NCI-H82 treated with DMSO at 0.1 percent for 48 hours (cell line): ENCODE measurements around the gene DYDC2.
A peak's percentile ranks its signal among the peaks of the same experiment; 100 is the strongest.
"Not testable (repeated sequence)": the region's sequence is repeated elsewhere in the genome, so short reads cannot be mapped to it uniquely, and the experiment has no call there.

ENCODE experiments used
- DNase-seq: peaks from one replicate; lab custom pipeline; 2025; ENCODE audit not compliant: unreplicated experiment; lab: John Stamatoyannopoulos, UW

Gene DYDC2

GRCh38 chr10:80412486-80412885, 55.9 kb downstream of the DYDC2 start:
- no peak for DNase-seq

DNA sequence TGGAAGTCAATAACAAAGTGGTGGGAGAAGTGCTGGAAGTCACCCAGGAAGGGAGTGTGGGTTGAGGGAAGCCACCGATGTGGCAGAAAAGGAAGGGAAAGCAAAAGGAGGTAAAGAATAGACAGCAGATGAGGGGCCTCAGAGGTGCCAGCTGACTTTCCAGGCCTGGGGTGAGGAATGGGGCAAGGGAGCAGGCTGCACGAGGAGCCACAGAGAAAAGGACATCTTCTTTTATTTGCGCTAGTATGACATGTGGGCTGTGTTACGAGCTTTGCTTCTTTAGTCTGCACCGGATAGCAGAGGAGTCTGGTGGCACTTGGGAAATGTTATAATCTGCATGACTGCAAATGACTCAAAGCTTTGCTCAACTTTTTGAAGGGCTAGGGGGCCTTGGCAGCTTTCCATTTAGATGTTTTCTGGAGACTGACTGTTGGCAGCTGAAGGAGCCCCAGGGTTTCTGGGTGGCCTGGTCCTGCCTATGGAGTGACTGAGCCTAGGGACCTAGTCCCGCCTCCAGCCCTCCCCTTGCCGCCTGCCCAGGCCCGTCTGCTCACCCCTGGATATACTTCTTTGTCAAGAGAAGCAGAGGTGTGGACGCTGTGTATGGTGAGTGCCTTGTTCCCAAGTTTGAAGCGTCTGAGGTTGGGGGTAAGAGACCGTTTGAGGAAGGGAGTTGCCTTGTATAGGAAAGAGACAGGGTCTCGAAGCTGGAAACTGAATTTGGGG, 56.9 kb downstream of the DYDC2 start:
- DNase-seq = no peak

- peak; percentile 80 for DNase-seq
These were observed 57.7 kb downstream of the DYDC2 start for GRCh38 chr10:80414142-80414895.

DNA sequence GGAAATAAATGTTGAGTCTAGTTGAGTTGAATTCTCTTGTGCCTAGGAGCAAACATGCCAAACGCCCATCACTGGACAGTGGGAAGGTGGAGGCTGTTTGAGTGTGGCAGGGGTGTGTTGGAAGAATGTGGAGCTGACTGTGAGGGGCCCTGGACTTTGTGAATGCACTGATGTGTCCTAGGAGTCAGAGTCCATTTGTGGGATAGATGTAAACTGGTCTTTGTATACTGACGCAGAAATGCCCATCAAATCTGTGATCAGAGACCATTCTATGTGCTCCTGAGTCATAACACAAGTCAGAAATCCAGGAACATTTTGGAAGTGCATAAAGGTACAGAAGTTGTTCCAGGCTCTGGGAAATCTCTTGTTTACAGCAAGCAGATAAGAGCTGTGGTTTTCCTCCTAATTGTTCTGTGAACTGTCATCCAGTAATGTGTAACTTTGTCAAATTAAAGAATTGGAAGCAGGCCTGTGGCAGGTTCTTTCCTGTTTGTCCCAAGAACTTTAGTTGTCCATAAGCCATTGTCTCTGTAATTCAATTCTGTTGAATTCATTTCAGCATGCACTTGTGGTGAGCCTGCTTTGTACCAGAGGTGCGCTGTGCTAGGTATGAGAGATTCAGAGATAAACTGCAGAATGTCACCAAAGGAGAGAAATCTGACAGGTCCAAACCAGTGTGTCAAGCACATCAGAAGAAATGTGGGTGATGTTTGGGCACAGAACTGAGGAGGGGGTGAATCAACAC, 59.3 kb downstream of the DYDC2 start:
- DNase-seq = no peak

- no peak for DNase-seq
These were observed 60.0 kb downstream of the DYDC2 start for GRCh38 chr10:80416479-80417098.

GRCh38 chr10:80417256-80417655, 60.7 kb downstream of the DYDC2 start:
- DNase-seq = not testable (repeated sequence)
